Tibial nerve (tissue), 4 donors: ENCODE results near the gene CRYBG3.

Experiments used
- CTCF ChIP-seq, 5 experiments: fragments of 200-600 bp in 3 of 5; fragments of 450-650 bp in 2 of 5; sonication (generic) in 3 of 5; IDR thresholded peaks; one replicate each; pipeline ENCODE4 v1.5.1; 2016 to 2019; ENCODE audit warnings: antibody characterized with exemption in 5 of 5, mild to moderate bottlenecking in 3 of 5, moderate library complexity in 2 of 5
- EP300 ChIP-seq, 2 donors: sonication (generic); formaldehyde crosslinking; IDR thresholded peaks; one replicate each; pipeline ENCODE4 v1.6.1; 2017; ENCODE audit warnings: antibody characterized with exemption in 2 of 2, mild to moderate bottlenecking in 1 of 2
- POLR2A ChIP-seq, 2 donors: fragments of 450-650 bp; IDR thresholded peaks; one replicate each; pipeline ENCODE4 v1.6.1; 2017; ENCODE audit warnings: antibody characterized with exemption in 2 of 2, mild to moderate bottlenecking in 2 of 2, moderate library complexity in 2 of 2

- TF ChIP-seq CTCF (IDR thresholded peaks at IDR 0.05) (peak; percentile 67 to 85 (median 78)), EP300 (IDR thresholded peaks at IDR 0.05) (no peak), POLR2A (IDR thresholded peaks at IDR 0.05) (no peak)
Observed at GRCh38 chr3:97793420-97794019, 28.3 kb upstream of the CRYBG3 start.
